SU-DHL-6 (cell line): ENCODE measurements around the gene RASA2.

Experiments
- H2AFZ ChIP-seq: fragments of 200-600 bp; sonication (generic); 2 replicates; pipeline ENCODE4 v1.6.1; 2014; ENCODE audit warnings: low read depth, mild to moderate bottlenecking, moderate library complexity, mixed read lengths, antibody characterized with exemption, low read length; ENCODE audit not compliant: severe bottlenecking
- H3F3A ChIP-seq: fragments of 200-600 bp; shearing (Covaris generic); 2 replicates; pipeline ENCODE4 v1.6.0; 2016; ENCODE audit warnings: antibody characterized with exemption, mild to moderate bottlenecking; ENCODE audit not compliant: insufficient read depth
- H3K27ac ChIP-seq: fragments of 200-600 bp; sonication (generic); 2 replicates; pipeline ENCODE4 v1.5.1; 2016; ENCODE audit warnings: low read depth, mild to moderate bottlenecking, low read length, moderate library complexity, mixed read lengths
- H3K27me3 ChIP-seq: fragments of 200-600 bp; sonication (generic), shearing (Covaris generic); 2 replicates; pipeline ENCODE4 v1.6.0; 2014; ENCODE audit warnings: mild to moderate bottlenecking, low read length
- H3K36me3 ChIP-seq: fragments of 200-600 bp; sonication (generic); 2 replicates; pipeline ENCODE4 v1.6.1; 2014; ENCODE audit warnings: mild to moderate bottlenecking, low read length, mixed read lengths
- H3K4me2 ChIP-seq: fragments of 300-600, 200-600 bp; shearing (Covaris generic), sonication (generic); 2 replicates; pipeline ENCODE4 v1.6.0; 2014; ENCODE audit warnings: low read length, low read depth, mild to moderate bottlenecking; ENCODE audit not compliant: poor library complexity, severe bottlenecking
- H3K4me3 ChIP-seq: fragments of 200-600 bp; sonication (generic); 2 replicates; pipeline ENCODE4 v1.5.1; 2014; ENCODE audit warnings: antibody characterized with exemption, low read length, mild to moderate bottlenecking, mixed read lengths; ENCODE audit not compliant: insufficient read depth, poor library complexity, severe bottlenecking
- H3K79me2 ChIP-seq: fragments of 200-600 bp; sonication (generic); 2 replicates; pipeline ENCODE4 v1.6.1; 2014; ENCODE audit warnings: mild to moderate bottlenecking, low read length, moderate library complexity; ENCODE audit not compliant: insufficient read depth
- H3K9ac ChIP-seq: fragments of 200-600 bp; sonication (generic); 2 replicates; pipeline ENCODE4 v1.7.0; 2014; ENCODE audit warnings: mild to moderate bottlenecking, low read length
- H3K9me2 ChIP-seq: fragments of 200-600 bp; sonication (generic); replicated peaks from 2 replicates; pipeline ENCODE4 v1.6.1; 2014; ENCODE audit warnings: low read length; ENCODE audit not compliant: insufficient read depth
- H3K9me3 ChIP-seq: fragments of 200-600 bp; sonication (generic); 2 replicates; pipeline ENCODE4 v1.6.1; 2014; ENCODE audit warnings: low read length, mixed read lengths; ENCODE audit not compliant: insufficient read depth
- H4K20me1 ChIP-seq: fragments of 200-600 bp; sonication (generic); 2 replicates; pipeline ENCODE4 v1.6.1; 2014; ENCODE audit warnings: low read depth, mild to moderate bottlenecking, antibody characterized with exemption, low read length, moderate library complexity, mixed read lengths
- EZH2phosphoT487 ChIP-seq: fragments of 200-600 bp; sonication (generic), shearing (Covaris generic); conservative IDR thresholded peaks from 2 replicates; pipeline ENCODE4 v1.6.1; 2018; ENCODE audit warnings: mild to moderate bottlenecking, antibody characterized with exemption, low read length, moderate library complexity, mixed read lengths
- TF ChIP-seq, protein P1 (sequence below): fragments of 200-600 bp; sonication (generic); IDR thresholded peaks from one replicate; pipeline ENCODE4 v1.5.1; 2017; ENCODE audit warnings: antibody characterized with exemption, mild to moderate bottlenecking, low read length, moderate library complexity; ENCODE audit not compliant: insufficient read depth, poor library complexity, severe bottlenecking

Gene RASA2

DNA sequence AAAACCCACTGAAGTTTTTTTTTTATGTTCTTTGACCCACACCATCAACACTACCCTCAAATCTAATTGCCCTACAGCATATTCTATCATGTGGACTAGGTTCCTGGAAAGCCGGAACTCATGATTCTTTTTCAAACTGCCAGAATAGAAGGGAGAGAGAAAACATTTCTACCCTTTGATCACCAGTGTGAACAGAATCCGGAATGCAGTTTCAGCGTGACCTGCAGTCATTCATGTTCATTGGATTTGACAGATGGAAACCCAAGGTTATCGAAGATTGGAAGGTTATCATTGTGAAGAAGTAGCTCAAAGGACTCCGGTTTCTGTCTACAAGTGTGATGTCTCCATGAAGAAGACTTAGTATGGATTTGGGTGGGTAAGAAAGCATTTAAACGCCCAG, 39.4 kb upstream of the RASA2 start:
- H3K9ac ChIP-seq: no peak overlapping the region
- no peaks in the 10 kb centered on the region for H3K36me3 ChIP-seq
- no peaks in the 10 kb centered on the region for H3F3A ChIP-seq
- H3K27me3 ChIP-seq: no peaks in the 10 kb centered on the region
- H3K9me3 ChIP-seq: no peaks in the 10 kb centered on the region
- H3K9me2 ChIP-seq: no peaks in the 10 kb centered on the region
- no peak overlapping the region for H3K27ac ChIP-seq
- no peak overlapping the region for H2AFZ ChIP-seq
- H3K4me3 ChIP-seq: no peak overlapping the region
- no peak for TF ChIP-seq EZH2phosphoT487
- TF ChIP-seq, protein P1, sequence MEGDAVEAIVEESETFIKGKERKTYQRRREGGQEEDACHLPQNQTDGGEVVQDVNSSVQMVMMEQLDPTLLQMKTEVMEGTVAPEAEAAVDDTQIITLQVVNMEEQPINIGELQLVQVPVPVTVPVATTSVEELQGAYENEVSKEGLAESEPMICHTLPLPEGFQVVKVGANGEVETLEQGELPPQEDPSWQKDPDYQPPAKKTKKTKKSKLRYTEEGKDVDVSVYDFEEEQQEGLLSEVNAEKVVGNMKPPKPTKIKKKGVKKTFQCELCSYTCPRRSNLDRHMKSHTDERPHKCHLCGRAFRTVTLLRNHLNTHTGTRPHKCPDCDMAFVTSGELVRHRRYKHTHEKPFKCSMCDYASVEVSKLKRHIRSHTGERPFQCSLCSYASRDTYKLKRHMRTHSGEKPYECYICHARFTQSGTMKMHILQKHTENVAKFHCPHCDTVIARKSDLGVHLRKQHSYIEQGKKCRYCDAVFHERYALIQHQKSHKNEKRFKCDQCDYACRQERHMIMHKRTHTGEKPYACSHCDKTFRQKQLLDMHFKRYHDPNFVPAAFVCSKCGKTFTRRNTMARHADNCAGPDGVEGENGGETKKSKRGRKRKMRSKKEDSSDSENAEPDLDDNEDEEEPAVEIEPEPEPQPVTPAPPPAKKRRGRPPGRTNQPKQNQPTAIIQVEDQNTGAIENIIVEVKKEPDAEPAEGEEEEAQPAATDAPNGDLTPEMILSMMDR: no peak
- no peak overlapping the region for H3K4me2 ChIP-seq
- H3K79me2 ChIP-seq: no peaks in the 10 kb centered on the region
- H4K20me1 ChIP-seq: no peaks in the 10 kb centered on the region

DNA sequence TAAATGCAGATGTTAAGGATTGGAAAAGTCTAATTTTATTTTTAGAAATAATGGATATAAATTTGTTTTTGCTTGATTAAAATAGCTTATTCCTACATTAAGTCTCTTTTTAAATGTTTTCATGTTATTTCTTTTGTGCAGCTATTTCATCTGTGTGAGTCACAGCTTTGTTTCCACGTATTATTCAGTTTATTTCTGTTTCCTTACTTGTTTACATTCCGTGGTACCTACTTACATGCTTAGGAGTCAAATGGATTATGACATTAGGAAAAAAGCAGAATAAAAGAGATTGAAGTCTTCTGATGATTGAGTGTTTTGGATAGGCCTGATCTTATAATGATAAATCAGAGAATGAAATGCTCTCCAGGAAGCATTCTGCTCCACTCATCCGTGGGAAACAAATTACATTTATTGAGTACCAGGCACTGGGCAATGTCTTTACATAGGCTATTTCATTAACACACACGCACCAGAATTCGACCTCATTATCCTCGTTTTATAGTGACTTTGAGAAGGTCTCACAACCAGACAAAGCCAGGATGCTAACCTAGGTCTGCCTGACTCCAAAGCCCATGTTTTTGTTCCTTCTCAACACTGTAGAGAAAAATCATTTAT, 38.1 kb upstream of the RASA2 start:
- Histone ChIP-seq H3F3A (no peaks in the 10 kb centered on the region), H3K9me2 (no peaks in the 10 kb centered on the region), H3K36me3 (no peaks in the 10 kb centered on the region), H3K4me2 (no peak overlapping the region), H3K27me3 (no peaks in the 10 kb centered on the region), H4K20me1 (no peaks in the 10 kb centered on the region), H3K9me3 (no peaks in the 10 kb centered on the region), H3K9ac (no peak overlapping the region), H3K4me3 (no peak overlapping the region), H3K27ac (no peak overlapping the region), H2AFZ (no peak overlapping the region), H3K79me2 (no peaks in the 10 kb centered on the region)
- TF ChIP-seq, protein P1: no peak
- TF ChIP-seq EZH2phosphoT487: no peak

DNA sequence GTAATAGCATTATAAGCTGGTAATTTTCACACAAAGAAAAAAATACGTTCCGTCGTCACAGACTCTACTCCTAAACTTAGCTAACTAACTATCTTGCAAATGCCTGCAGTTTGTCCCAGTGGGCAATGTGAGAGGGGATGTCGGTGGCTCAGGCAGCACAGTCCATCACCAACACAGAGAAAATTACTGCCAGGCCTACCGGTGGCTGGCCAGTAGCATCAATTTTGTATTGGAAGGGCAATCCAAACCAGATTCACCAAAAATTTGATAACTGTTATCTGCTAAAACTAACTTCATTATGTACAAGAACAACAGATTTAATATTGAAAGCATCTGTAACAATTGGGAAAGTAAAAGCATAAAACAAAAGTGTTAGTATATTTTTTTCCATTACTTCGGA, 37.4 kb upstream of the RASA2 start:
- Histone ChIP-seq H3F3A (no peaks in the 10 kb centered on the region), H3K27me3 (no peaks in the 10 kb centered on the region)
- TF ChIP-seq, protein P1: no peak
- TF ChIP-seq EZH2phosphoT487: no peak

More for the DNA sequence above, 37.4 kb upstream of the RASA2 start:
- no peak overlapping the region for H3K27ac ChIP-seq
- H4K20me1 ChIP-seq: no peaks in the 10 kb centered on the region
- no peak overlapping the region for H3K4me3 ChIP-seq
- no peaks in the 10 kb centered on the region for H3K79me2 ChIP-seq
- H3K4me2 ChIP-seq: no peak overlapping the region
- no peaks in the 10 kb centered on the region for H3K9me3 ChIP-seq
- H3K9me2 ChIP-seq: no peaks in the 10 kb centered on the region
- H3K36me3 ChIP-seq: no peaks in the 10 kb centered on the region
- no peak overlapping the region for H2AFZ ChIP-seq
- H3K9ac ChIP-seq: no peak overlapping the region
